SH-SY5Y (cell line): Measurements from ENCODE around the gene B4GALNT1.

Source experiments
- GATA2 ChIP-seq: IDR thresholded peaks from 2 replicates; pipeline ENCODE4 v1.6.1; 2011; ENCODE audit warnings: mild to moderate bottlenecking, low read depth, low read length
- GATA3 ChIP-seq: IDR thresholded peaks from 2 replicates; pipeline ENCODE4 v1.6.1; 2011; ENCODE audit warnings: low read depth, mild to moderate bottlenecking, low read length, moderate library complexity

GRCh38 chr12:57609101-57609780, 23.8 kb downstream of the B4GALNT1 start:
- no peak for TF ChIP-seq GATA2
- no peak for TF ChIP-seq GATA3
